Measurements from ENCODE around the gene GDF9.

DNA sequence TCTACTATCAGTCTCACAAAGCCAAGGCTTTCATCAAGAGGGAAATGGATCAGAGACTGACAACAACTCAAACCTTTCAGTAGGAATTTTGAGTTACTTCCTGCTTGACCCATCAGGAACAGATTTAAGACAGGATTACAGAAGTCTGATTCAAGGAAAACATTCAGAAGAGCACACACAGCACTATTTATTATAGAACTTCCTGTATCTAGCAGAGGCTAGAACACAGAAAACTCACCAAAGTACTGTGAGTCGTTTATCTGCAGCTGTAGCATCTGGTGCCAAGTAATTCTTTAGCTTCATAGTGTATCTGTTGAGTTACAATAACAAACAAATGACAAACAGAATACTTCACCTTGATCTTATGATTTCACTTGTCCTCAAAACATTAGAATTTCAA lies 21.0 kb upstream of the GDF9 start:
- TF ChIP-seq, protein P1, sequence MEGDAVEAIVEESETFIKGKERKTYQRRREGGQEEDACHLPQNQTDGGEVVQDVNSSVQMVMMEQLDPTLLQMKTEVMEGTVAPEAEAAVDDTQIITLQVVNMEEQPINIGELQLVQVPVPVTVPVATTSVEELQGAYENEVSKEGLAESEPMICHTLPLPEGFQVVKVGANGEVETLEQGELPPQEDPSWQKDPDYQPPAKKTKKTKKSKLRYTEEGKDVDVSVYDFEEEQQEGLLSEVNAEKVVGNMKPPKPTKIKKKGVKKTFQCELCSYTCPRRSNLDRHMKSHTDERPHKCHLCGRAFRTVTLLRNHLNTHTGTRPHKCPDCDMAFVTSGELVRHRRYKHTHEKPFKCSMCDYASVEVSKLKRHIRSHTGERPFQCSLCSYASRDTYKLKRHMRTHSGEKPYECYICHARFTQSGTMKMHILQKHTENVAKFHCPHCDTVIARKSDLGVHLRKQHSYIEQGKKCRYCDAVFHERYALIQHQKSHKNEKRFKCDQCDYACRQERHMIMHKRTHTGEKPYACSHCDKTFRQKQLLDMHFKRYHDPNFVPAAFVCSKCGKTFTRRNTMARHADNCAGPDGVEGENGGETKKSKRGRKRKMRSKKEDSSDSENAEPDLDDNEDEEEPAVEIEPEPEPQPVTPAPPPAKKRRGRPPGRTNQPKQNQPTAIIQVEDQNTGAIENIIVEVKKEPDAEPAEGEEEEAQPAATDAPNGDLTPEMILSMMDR (IDR thresholded peaks at IDR 0.05), result no peak
- no peak for TF ChIP-seq POLR2A (IDR thresholded peaks at IDR 0.05)

Data from heart left ventricle (tissue), 13 donors.